Measurements from ENCODE around the gene LIMA1. TPM values are rescaled to one million over a fixed set of nuclear protein-coding genes. Genes with fewer than 3 reads are reported as not detected.
"Not testable (repeated sequence)": the region's sequence is repeated elsewhere in the genome, so short reads cannot be mapped to it uniquely, and the experiment has no call there.

Gene LIMA1
- total RNA-seq, 1 experiment from 2014 or later = 199 TPM

DNA sequence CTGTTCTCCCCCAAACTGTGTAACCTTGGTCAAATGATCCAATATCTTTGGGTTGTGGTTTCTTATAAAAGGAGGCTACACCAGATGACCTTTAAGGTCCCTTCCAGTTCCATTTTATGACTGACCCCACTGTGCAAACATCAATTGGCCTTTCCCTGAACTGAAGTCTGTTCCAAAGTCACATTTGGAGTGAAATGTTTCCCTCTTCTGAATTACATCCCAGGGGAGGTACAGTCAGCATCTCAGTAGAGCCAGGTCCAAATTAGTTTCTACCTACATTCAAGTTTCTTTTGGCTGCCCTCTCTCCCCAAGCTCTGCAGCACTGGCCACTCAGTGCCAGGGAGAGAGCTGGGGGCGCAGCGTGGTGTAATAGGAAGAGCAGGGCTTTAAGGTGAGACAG, 34.4 kb downstream of the LIMA1 start:
- no peak for DNase-seq (ENCODE audit: low read depth in 1 of 2, low spot score in 2 of 2)
- no peak overlapping the region for H3K4me3 ChIP-seq

DNA sequence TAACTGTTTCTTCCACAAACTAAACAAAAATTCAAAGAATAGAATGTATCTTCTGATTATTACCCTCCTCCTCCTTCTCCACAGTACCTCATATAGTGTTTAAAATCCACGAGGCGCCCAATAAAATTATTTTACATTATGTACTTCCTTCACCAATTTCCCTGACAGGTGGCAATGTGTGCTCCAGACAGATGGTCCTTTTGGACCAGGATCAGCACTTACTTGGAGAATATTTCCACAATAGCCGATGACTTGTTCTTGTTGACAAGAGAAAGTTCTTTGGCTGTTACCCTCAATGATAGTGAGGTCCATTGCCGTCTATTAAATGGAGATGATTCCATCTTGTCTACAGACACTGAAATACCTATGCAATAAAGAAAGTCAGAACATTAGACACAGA, 34.9 kb downstream of the LIMA1 start:
- H3K27ac ChIP-seq = no peak overlapping the region
- H3K4me3 ChIP-seq = no peak overlapping the region
- DNase-seq (ENCODE audit: low read depth in 1 of 2, low spot score in 2 of 2) = no peak

More for the DNA sequence above, 34.4 kb downstream of the LIMA1 start:
- no peaks in the 10 kb centered on the region for H3K36me3 ChIP-seq
- no peak overlapping the region for H3K27ac ChIP-seq
- no peaks in the 10 kb centered on the region for H3K27me3 ChIP-seq (replicated peaks)
- peaks cover 34% of the 10 kb centered on the region for H3K4me1 ChIP-seq (replicated peaks)
- H3K9me3 ChIP-seq (replicated peaks) = no peaks in the 10 kb centered on the region

DNA sequence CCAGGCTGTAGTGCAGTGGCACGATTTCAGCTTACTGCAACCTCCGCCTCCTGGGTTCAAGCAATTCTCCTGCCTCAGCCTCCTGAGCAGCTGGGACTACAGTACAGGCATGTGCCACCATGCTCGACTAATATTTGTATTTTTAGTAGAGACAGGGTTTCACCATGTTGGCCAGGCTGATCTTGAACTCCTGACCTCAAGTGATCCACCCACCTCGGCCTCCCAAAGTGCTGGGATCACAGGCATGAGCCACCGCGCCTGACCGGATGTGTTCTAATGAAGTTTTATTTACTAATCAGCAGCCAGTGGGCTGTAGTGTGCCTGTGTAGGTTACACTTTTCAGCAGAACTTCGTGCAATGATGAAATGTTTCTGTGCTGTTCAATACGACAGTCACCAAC, 35.7 kb downstream of the LIMA1 start:
- peaks cover 43% of the 10 kb centered on the region for H3K4me1 ChIP-seq (replicated peaks)
- not testable (repeated sequence) for H3K4me3 ChIP-seq; DNase-seq (ENCODE audit: low read depth in 1 of 2, low spot score in 2 of 2); H3K9me3 ChIP-seq (replicated peaks); H3K27me3 ChIP-seq (replicated peaks); H3K36me3 ChIP-seq
- peak overlapping the region; percentile 80 for H3K27ac ChIP-seq

More for the DNA sequence above, 34.9 kb downstream of the LIMA1 start:
- Histone ChIP-seq H3K27me3 (replicated peaks) (no peaks in the 10 kb centered on the region), H3K9me3 (replicated peaks) (no peaks in the 10 kb centered on the region), H3K4me1 (replicated peaks) (peaks cover 36% of the 10 kb centered on the region), H3K36me3 (no peaks in the 10 kb centered on the region)

DNA sequence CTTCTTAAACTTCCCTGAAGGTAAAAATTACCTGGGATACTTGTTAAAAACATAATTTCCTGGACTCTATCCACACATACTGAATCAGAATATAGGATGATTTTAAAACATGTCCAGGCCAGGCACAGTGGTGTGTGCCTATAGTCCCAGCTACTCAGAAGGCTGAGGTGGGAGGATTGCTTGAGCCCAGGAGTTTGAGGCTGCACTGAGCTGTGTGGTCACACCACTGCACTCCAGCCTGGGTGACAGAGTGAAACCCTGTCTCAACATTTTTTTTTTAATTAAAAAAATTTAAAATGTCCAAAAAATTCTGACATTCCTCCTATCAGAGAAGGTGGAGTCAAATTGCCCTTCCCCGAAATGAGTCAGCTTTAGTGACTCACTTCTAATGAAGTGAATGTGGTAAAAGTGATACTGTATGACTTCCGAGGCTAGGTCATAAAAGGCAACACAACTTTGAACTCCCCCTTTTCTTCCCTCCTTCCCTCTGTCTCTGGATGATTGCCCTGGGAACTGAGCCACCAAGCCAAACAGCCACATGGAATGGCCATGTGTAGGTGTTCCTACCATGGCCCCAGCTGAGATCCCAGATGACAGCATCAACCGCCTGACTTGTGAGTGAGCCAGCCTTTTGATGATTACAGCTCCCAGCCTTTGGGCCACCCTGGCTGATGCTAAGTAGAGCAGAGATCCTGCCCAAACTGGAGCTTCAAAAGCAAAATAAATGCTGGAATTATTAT, 36.3 kb downstream of the LIMA1 start:
- Histone ChIP-seq H3K9me3 (replicated peaks) (no peaks in the 10 kb centered on the region), H3K4me1 (replicated peaks) (peaks cover 48% of the 10 kb centered on the region)

DNA sequence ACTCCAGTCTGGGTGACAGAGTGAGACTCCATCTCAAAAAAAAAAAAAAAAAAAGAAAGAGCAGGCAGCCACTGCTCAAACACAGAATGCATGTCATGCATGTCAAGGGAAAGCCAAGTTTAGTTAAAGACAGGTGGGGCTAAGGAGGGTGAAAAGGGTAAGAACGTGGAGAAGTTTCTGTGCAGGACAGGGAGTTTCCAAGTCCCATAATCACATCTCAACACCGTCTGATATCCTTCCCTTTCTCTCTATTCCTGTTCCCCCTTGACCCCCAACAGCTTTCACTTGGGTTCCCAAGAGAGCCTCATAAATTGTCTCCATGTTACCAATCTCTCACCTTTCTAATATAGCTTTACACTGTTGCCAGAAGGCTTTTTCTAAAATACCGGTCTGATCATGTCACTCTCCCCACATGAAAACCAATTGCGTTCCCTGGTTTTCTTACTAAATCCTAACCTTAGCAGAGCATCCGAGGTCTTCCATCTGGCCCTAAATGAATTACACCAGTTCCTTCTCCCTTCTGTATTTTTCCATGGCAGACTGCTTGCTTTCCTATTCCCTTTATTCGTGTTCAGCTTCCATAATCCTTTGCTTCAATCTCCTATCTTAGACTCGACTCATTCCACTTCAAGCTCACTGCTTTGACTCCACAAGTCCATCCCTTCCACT, 37.0 kb downstream of the LIMA1 start:
- Histone ChIP-seq H3K27ac (peak overlapping the region; percentile 80), H3K4me1 (replicated peaks) (peaks cover 50% of the 10 kb centered on the region)

More for the DNA sequence above, 36.3 kb downstream of the LIMA1 start:
- no peak overlapping the region for H3K4me3 ChIP-seq
- no peaks in the 10 kb centered on the region for H3K27me3 ChIP-seq (replicated peaks)
- no peaks in the 10 kb centered on the region for H3K36me3 ChIP-seq
- peak overlapping the region; percentile 80 for H3K27ac ChIP-seq
- DNase-seq (ENCODE audit: low read depth in 1 of 2, low spot score in 2 of 2) = peak; percentile 95 to 97

DNA sequence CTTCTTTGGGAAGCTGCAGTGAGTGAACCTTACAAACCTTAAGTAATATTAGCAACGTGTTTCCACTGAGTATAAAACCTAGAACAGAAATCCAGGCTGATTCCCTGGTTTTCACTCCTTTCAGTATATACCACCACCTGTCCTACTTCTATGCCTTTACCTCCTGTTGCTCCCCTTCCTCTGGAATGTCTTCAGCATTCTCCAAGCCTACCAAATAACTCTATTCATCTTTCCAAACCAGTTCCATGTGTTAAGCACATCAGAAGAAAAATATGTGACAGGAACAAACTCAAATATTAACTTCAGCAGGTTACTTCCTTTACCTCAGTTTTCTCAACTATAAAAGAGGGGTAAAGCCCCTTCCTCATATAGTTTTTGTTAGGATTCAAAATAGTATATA, 39.8 kb downstream of the LIMA1 start:
- Histone ChIP-seq H3K4me1 (replicated peaks) (peaks cover 56% of the 10 kb centered on the region), H3K27me3 (replicated peaks) (no peaks in the 10 kb centered on the region), H3K36me3 (no peaks in the 10 kb centered on the region), H3K4me3 (no peak overlapping the region), H3K27ac (peak overlapping the region; percentile 75), H3K9me3 (replicated peaks) (no peaks in the 10 kb centered on the region)
- no peak for DNase-seq (ENCODE audit: low read depth in 1 of 2, low spot score in 2 of 2)

More for the DNA sequence above, 37.0 kb downstream of the LIMA1 start:
- Histone ChIP-seq H3K9me3 (replicated peaks) (no peaks in the 10 kb centered on the region), H3K27me3 (replicated peaks) (no peaks in the 10 kb centered on the region), H3K4me3 (no peak overlapping the region), H3K36me3 (no peaks in the 10 kb centered on the region)
- no peak for DNase-seq (ENCODE audit: low read depth in 1 of 2, low spot score in 2 of 2)

DNA sequence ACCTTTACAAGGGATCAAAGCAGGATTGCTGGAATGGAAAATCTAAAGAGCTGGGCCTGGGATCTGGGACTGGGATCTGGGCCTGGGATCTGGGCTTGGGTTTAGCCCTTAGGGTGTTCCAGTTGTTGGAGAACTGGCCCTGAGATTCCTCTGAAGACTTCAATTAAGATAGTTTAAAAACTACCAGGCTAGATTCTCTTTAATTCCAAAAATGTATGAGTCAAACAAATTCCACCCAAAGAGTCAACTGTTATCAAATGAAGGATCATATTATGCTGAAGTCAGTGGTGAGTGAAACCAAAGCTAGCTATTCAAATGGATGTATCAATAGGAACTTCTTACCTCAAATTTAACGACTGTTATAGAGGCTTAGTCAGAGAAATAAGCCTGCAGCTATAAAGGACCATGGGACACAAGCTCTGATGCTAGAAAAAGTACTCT, 40.5 kb downstream of the LIMA1 start:
- Histone ChIP-seq H3K4me1 (replicated peaks) (peaks cover 50% of the 10 kb centered on the region), H3K36me3 (no peaks in the 10 kb centered on the region), H3K27me3 (replicated peaks) (no peaks in the 10 kb centered on the region), H3K9me3 (replicated peaks) (no peaks in the 10 kb centered on the region), H3K4me3 (no peak overlapping the region), H3K27ac (peak overlapping the region; percentile 75)
- DNase-seq (ENCODE audit: low read depth in 1 of 2, low spot score in 2 of 2) = peak in 1 of 2 experiments; percentile 53

DNA sequence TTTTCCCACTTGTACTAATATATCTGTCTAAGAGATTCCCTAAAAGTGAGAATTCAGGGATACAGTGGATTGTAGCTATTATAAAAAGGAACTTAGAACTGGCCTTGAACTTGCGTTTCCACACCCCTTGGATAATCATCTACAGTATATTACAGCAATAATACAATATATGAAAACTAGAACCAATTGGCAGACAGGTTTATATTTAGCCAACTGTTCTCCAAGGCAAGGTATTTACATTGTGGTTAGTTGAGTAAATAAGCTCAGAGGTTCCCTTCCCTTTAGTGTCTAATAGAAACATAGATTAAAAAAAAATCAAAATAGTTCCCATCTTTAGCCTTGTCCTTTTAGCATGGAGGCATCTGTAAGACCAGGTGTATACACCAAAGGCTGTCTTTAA, 42.1 kb downstream of the LIMA1 start:
- H3K36me3 ChIP-seq = no peaks in the 10 kb centered on the region
- no peaks in the 10 kb centered on the region for H3K27me3 ChIP-seq (replicated peaks)
- peak in 1 of 2 experiments; percentile 53 for DNase-seq (ENCODE audit: low read depth in 1 of 2, low spot score in 2 of 2)
- H3K9me3 ChIP-seq (replicated peaks) = no peaks in the 10 kb centered on the region
- peak overlapping the region; percentile 49 for H3K27ac ChIP-seq
- no peak overlapping the region for H3K4me3 ChIP-seq
- H3K4me1 ChIP-seq (replicated peaks) = peaks cover 39% of the 10 kb centered on the region

DNA sequence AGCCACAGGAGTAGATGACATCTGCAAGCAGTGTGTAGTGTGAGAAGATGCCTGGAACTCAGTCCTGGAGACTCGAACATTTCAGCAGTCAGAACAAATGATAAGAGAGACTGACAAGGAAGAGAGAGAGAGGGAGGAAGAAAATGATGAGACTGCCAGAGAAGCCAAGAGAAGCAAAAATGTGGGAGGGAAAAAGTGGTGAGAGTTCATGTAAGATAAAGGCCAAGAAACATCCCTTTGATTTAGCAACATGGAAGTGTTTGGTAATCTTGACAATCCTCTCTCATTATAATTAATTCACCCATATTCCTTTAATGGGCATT, 42.6 kb downstream of the LIMA1 start:
- Histone ChIP-seq H3K27me3 (replicated peaks) (no peaks in the 10 kb centered on the region), H3K27ac (no peak overlapping the region), H3K4me1 (replicated peaks) (peaks cover 35% of the 10 kb centered on the region), H3K9me3 (replicated peaks) (no peaks in the 10 kb centered on the region), H3K4me3 (no peak overlapping the region), H3K36me3 (no peaks in the 10 kb centered on the region)
- no peak for DNase-seq (ENCODE audit: low read depth in 1 of 2, low spot score in 2 of 2)

DNA sequence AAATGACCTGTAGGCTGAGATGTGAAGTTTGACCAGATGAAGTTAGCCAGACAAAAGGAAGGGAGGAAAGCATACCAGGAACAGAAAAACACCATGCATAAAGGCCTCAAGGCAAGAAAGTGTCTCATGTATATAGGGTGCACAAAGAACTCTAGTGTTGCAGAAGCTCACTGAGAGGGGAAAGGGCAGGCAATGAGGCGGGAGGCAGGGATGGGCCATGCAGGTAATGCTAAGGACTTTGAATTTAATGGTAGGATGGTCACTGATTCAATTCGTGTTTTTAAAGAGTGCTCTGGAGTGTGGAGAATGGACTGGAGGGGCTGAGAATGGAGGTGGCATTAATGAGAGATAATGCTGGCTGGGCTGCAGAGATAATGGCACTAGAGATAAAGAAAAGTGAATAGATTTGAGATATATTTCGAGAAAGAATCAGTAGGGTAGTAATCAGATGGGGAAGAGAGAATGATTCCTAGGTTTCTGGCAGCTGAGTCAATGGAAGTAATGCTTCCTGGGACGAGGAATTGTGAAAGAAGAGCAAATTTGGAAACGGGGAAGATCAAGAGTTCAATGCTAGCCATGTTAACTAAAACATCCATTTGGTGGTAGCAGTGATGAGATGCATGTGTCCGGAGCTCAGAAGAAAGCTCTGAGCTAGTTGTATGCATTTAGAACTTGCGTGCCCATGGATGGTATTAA, 43.1 kb downstream of the LIMA1 start:
- H3K4me3 ChIP-seq = no peak overlapping the region
- H3K27ac ChIP-seq = no peak overlapping the region
- H3K36me3 ChIP-seq = no peaks in the 10 kb centered on the region
- H3K27me3 ChIP-seq (replicated peaks) = no peaks in the 10 kb centered on the region
- no peak for DNase-seq (ENCODE audit: low read depth in 1 of 2, low spot score in 2 of 2)
- H3K9me3 ChIP-seq (replicated peaks) = no peaks in the 10 kb centered on the region
- H3K4me1 ChIP-seq (replicated peaks) = peaks cover 34% of the 10 kb centered on the region

DNA sequence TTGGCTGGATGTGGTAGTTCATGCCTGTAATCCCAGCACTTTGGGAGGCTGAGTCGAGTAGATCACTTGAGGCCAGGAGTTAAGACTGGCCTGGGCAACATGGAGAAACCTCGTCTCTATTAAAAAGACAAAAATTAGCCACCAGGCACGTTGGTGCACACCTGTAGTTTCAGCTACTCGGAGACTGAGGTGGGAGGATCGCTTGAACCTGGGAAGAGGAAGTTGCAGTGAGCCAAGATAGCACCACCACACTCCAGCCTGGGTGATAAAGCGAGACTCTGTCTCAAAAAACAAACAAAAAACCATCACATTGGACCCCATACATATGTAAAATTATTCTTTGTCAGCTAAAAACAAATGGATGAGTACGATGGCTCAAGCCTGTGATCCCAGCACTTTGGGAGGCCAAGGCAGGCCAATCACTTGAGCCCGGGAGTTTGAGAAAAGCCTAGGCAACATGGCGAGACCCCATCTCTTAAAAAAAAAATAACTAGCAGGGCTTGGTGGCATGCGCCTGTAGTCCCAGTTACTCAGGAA, 43.9 kb downstream of the LIMA1 start:
- DNase-seq (ENCODE audit: low read depth in 1 of 2, low spot score in 2 of 2) = no peak
- no peak overlapping the region for H3K4me3 ChIP-seq
- H3K36me3 ChIP-seq = no peaks in the 10 kb centered on the region
- H3K27ac ChIP-seq = no peak overlapping the region
- no peaks in the 10 kb centered on the region for H3K27me3 ChIP-seq (replicated peaks)
- H3K4me1 ChIP-seq (replicated peaks) = peaks cover 35% of the 10 kb centered on the region
- H3K9me3 ChIP-seq (replicated peaks) = no peaks in the 10 kb centered on the region

DNA sequence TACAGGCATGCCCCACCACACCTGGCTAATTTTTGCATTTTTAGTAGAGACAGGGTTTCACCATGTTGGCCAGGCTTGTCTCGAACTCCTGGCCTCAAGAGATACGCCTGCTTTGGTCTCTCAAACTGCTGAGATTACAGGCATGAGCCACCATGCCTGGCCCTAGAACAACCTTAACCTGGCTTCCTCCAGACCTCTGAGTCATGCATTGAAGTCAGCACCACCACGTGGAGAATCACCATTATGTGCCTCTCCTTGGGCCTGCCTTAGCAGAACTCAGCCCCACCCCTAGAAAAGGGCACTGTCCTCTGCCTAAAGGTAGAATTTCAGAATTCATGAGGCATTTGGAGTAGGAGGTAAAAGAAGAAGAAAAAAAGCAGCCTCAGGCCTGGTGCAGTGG, 49.0 kb downstream of the LIMA1 start:
- Histone ChIP-seq H3K27ac (no peak overlapping the region), H3K36me3 (no peaks in the 10 kb centered on the region), H3K27me3 (replicated peaks) (no peaks in the 10 kb centered on the region), H3K4me3 (no peak overlapping the region), H3K4me1 (replicated peaks) (peaks cover 5% of the 10 kb centered on the region; the same call in 1 of the 2 replicates), H3K9me3 (replicated peaks) (no peaks in the 10 kb centered on the region)
- DNase-seq (ENCODE audit: low read depth in 1 of 2, low spot score in 2 of 2) = no peak

DNA sequence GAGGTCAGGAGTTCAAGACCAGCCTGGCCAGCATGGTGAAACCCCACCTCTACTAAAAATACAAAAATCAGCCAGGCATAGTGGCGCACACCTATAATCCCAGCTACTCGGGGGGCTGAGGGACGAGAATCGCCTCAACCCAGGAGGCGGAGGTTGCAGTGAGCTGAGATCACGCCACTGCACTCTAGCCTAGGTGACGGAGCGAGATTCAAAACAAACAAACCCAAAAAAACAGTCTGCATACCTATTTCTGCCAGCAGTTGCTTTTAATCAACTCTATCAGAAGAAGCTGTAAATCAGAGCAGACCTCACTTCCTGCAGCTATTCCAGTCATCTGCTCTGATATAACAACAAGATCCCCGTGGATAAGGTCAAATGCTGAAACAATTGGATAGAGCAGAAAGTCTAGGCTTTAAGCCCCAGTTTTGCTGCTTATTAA, 50.5 kb downstream of the LIMA1 start:
- Histone ChIP-seq H3K4me3 (no peak overlapping the region), H3K27me3 (replicated peaks) (no peaks in the 10 kb centered on the region), H3K4me1 (replicated peaks) (peaks cover 5% of the 10 kb centered on the region; the same call in 1 of the 2 replicates), H3K36me3 (no peaks in the 10 kb centered on the region), H3K9me3 (replicated peaks) (no peaks in the 10 kb centered on the region), H3K27ac (no peak overlapping the region)
- no peak for DNase-seq (ENCODE audit: low read depth in 1 of 2, low spot score in 2 of 2)

DNA sequence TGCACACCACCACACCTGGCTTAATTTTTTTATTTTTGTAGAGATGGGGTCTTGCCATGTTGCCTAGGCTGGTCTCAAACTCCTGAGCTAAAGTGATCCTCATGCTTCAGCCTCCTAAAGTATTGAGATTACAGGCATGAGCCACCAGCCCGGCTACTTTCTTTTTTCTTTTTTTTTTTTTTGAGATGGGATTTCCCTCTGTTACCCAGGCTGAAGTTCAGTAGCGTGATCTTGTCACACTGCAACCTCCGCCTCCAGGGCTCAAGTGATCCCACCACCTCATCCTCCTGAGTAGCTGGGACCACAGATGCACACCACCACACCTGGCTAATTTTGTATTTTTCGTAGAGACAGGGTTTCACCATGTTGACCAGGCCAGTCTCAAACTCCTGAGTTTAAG, 51.1 kb downstream of the LIMA1 start:
- peaks cover 5% of the 10 kb centered on the region; the same call in 1 of the 2 replicates for H3K4me1 ChIP-seq (replicated peaks)
- H3K4me3 ChIP-seq = no peak overlapping the region
- H3K27me3 ChIP-seq (replicated peaks) = no peaks in the 10 kb centered on the region
- no peak for DNase-seq (ENCODE audit: low read depth in 1 of 2, low spot score in 2 of 2)
- H3K36me3 ChIP-seq = no peaks in the 10 kb centered on the region
- no peak overlapping the region for H3K27ac ChIP-seq
- H3K9me3 ChIP-seq (replicated peaks) = no peaks in the 10 kb centered on the region
